ENCODE results near the gene ZDHHC3. TPM values are rescaled to one million over a fixed set of nuclear protein-coding genes. Genes with fewer than 3 reads are reported as not detected.

The ZDHHC3 gene
- total RNA-seq, 2 donors from 2014 or later = 63.7 to 69.7 TPM

DNA sequence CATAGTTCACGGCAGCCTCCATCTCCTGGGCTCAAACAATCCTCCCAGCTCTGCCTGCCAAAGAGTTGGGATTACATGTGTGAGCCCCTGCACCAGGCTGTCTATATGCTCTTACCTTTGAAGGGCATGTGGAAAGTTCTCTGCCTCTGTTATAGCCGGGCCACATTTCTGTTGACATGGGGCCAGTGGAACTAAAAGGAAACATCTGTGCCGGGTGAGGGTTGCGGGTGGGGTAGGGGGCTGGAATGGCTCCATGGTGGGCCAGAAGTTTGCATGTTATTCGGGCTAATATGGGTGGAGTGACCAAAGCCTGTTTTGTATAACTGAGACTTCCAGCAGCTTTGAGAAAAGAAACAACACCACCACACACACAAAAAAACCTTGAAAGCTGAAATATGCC lies 41.8 kb upstream of the ZDHHC3 start:
- no peaks in the 10 kb centered on the region for H3K27me3 ChIP-seq (ENCODE audit: control insufficient read depth, insufficient read depth, low read length, poor library complexity, severe bottlenecking)
- H3K9ac ChIP-seq (ENCODE audit: extremely low read depth, low read length, poor library complexity, severe bottlenecking) = no peak overlapping the region
- H3K27ac ChIP-seq (ENCODE audit: low read depth, low read length) = no peak overlapping the region
- no peaks in the 10 kb centered on the region for H3K9me3 Mint-ChIP-seq
- WGBS, 2 experiments (ENCODE audit: insufficient coverage in 1 of 2, insufficient read length in 1 of 2) = 90 to 92% methylated on average over 2 to 5 of the region's 5 CpGs
- H3K9me3 ChIP-seq (ENCODE audit: control insufficient read depth, low read length) = no peaks in the 10 kb centered on the region
- H3K4me3 ChIP-seq (ENCODE audit: low read length) = no peak overlapping the region
- DNase-seq = no peak
- no peaks in the 10 kb centered on the region for H3K4me1 ChIP-seq (ENCODE audit: control insufficient read depth, insufficient read depth, low read length)
- H3K4me3 Mint-ChIP-seq = no peak overlapping the region
- peaks cover 20% of the 10 kb centered on the region for H3K36me3 Mint-ChIP-seq (ENCODE audit: low read depth)
- peaks cover 2% of the 10 kb centered on the region for H3K4me1 Mint-ChIP-seq
- TF ChIP-seq, protein P1, sequence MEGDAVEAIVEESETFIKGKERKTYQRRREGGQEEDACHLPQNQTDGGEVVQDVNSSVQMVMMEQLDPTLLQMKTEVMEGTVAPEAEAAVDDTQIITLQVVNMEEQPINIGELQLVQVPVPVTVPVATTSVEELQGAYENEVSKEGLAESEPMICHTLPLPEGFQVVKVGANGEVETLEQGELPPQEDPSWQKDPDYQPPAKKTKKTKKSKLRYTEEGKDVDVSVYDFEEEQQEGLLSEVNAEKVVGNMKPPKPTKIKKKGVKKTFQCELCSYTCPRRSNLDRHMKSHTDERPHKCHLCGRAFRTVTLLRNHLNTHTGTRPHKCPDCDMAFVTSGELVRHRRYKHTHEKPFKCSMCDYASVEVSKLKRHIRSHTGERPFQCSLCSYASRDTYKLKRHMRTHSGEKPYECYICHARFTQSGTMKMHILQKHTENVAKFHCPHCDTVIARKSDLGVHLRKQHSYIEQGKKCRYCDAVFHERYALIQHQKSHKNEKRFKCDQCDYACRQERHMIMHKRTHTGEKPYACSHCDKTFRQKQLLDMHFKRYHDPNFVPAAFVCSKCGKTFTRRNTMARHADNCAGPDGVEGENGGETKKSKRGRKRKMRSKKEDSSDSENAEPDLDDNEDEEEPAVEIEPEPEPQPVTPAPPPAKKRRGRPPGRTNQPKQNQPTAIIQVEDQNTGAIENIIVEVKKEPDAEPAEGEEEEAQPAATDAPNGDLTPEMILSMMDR (conservative IDR thresholded peaks at IDR 0.05) = no peak
- peaks cover 5% of the 10 kb centered on the region for H3K27me3 Mint-ChIP-seq (ENCODE audit: insufficient read depth)
- H3K36me3 ChIP-seq (ENCODE audit: control insufficient read depth, insufficient read depth, low read length) = peaks cover 25% of the 10 kb centered on the region
- H3K27ac Mint-ChIP-seq = no peak overlapping the region

DNA sequence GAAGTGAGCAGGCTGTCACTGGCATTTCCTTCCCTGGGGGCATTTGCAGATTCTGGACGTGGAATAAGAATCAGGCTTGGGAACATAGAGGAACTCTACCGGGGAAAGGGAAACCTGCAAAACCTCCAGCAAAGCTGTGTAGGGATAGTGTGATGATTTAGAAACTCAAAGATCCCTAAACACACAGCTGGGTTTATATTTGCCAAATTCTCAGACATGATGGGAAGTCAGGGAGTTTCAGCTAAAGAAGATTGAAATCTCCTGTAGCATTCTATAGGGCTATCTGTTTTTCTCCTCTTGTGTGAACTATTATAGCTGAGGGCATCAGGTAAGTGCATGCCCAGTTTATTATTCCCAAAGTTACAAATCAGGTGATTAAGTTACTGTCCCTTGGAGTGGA lies 40.9 kb upstream of the ZDHHC3 start:
- Histone ChIP-seq H3K27me3 (ENCODE audit: control insufficient read depth, insufficient read depth, low read length, poor library complexity, severe bottlenecking) (no peaks in the 10 kb centered on the region), H3K4me1 (ENCODE audit: control insufficient read depth, insufficient read depth, low read length) (no peaks in the 10 kb centered on the region), H3K27ac (ENCODE audit: low read depth, low read length) (no peak overlapping the region), H3K4me3 (ENCODE audit: low read length) (no peak overlapping the region), H3K9ac (ENCODE audit: extremely low read depth, low read length, poor library complexity, severe bottlenecking) (no peak overlapping the region), H3K36me3 (ENCODE audit: control insufficient read depth, insufficient read depth, low read length) (peaks cover 34% of the 10 kb centered on the region), H3K9me3 (ENCODE audit: control insufficient read depth, low read length) (no peaks in the 10 kb centered on the region)
- Mint-ChIP-seq H3K27ac (no peak overlapping the region), H3K4me3 (no peak overlapping the region), H3K4me1 (peaks cover 2% of the 10 kb centered on the region), H3K9me3 (no peaks in the 10 kb centered on the region), H3K27me3 (ENCODE audit: insufficient read depth) (peaks cover 5% of the 10 kb centered on the region), H3K36me3 (ENCODE audit: low read depth) (peaks cover 28% of the 10 kb centered on the region)
- TF ChIP-seq, protein P1 (conservative IDR thresholded peaks at IDR 0.05) = no peak
- DNase-seq = no peak
- WGBS, 2 experiments (ENCODE audit: insufficient coverage in 1 of 2, insufficient read length in 1 of 2) = 88 to 93% methylated on average over 2 of the region's 2 CpGs

DNA sequence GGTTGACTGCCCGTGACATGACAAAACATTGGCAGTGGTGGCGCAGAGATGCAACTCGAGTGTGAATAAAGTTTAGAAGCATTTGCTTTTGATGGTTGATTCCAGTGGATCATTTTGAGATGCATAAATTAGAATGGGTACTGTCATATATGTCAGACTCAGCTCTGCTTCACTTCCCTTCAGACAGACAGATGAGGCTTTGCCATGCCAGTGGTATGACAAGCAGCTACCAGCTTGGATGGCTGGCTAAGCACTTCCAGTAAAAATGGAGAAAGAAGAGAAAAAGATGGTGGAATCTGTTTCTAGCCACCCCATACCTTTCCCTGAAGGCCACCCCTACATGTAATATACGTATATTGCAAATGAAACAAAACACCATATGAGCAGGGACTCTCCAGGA lies 36.6 kb upstream of the ZDHHC3 start:
- Histone ChIP-seq H3K9ac (ENCODE audit: extremely low read depth, low read length, poor library complexity, severe bottlenecking) (no peak overlapping the region), H3K4me1 (ENCODE audit: control insufficient read depth, insufficient read depth, low read length) (peaks cover 12% of the 10 kb centered on the region), H3K27ac (ENCODE audit: low read depth, low read length) (no peak overlapping the region), H3K27me3 (ENCODE audit: control insufficient read depth, insufficient read depth, low read length, poor library complexity, severe bottlenecking) (no peaks in the 10 kb centered on the region), H3K36me3 (ENCODE audit: control insufficient read depth, insufficient read depth, low read length) (peaks cover 64% of the 10 kb centered on the region), H3K4me3 (ENCODE audit: low read length) (no peak overlapping the region), H3K9me3 (ENCODE audit: control insufficient read depth, low read length) (no peaks in the 10 kb centered on the region)
- 90 to 95% methylated on average over 4 of the region's 4 CpGs for WGBS, 2 experiments (ENCODE audit: insufficient coverage in 1 of 2, insufficient read length in 1 of 2)
- Mint-ChIP-seq H3K27me3 (ENCODE audit: insufficient read depth) (no peaks in the 10 kb centered on the region), H3K27ac (no peak overlapping the region), H3K4me1 (peaks cover 3% of the 10 kb centered on the region), H3K9me3 (no peaks in the 10 kb centered on the region), H3K36me3 (ENCODE audit: low read depth) (peaks cover 58% of the 10 kb centered on the region), H3K4me3 (no peak overlapping the region)
- no peak for DNase-seq
- TF ChIP-seq, protein P1 (conservative IDR thresholded peaks at IDR 0.05) = no peak

All from endodermal cell (in vitro differentiated cells).